Stimulated activated naive B cell treated with anti-CD40 and anti-IgM and Interleukin-4, amounts not matched to agents 10 μg/mL and 1 μg/mL and 100 μg/mL, for 72 hours (primary cell): ENCODE measurements around the gene IL1RN.
A peak's percentile ranks its signal among the peaks of the same experiment; 100 is the strongest.

Source experiments
- ATAC-seq, 2 donors: fragments of 150-1000 bp; cut with Tn5 transposase; replicated peaks; 2 replicates each; pipeline ENCODE4 v1.10.0; 2021; ENCODE audit warnings: moderate library complexity in 1 of 2
- DNase-seq: peaks from one replicate; pipeline ENCODE4 v3.0.0; 2021
- H3K27ac Mint-ChIP-seq: one replicate; pipeline ENCODE4 v1.8.0; 2022; ENCODE audit warnings: mild to moderate bottlenecking, mixed read lengths
- H3K27me3 Mint-ChIP-seq, 2 donors: one replicate each; pipeline ENCODE4 v1.8.0; 2022; ENCODE audit warnings: mixed read lengths in 2 of 2
- H3K36me3 Mint-ChIP-seq, 2 donors: one replicate each; pipeline ENCODE4 v1.8.0; 2022; ENCODE audit warnings: mixed read lengths in 2 of 2, mild to moderate bottlenecking in 1 of 2
- H3K4me1 Mint-ChIP-seq, 2 donors: one replicate each; pipeline ENCODE4 v1.8.0; 2022; ENCODE audit warnings: mixed read lengths in 2 of 2, mild to moderate bottlenecking in 1 of 2
- H3K4me3 Mint-ChIP-seq, 2 donors: one replicate each; pipeline ENCODE4 v1.8.0; 2022; ENCODE audit warnings: mild to moderate bottlenecking in 2 of 2, mixed read lengths in 2 of 2, moderate library complexity in 1 of 2
- H3K9me3 Mint-ChIP-seq, 2 donors: one replicate each; pipeline ENCODE4 v1.8.0; 2022; ENCODE audit warnings: mixed read lengths in 2 of 2, mild to moderate bottlenecking in 1 of 2

The IL1RN gene

GRCh38 chr2:113162869-113163268 is 35.5 kb downstream of the IL1RN start:
- H3K36me3 Mint-ChIP-seq, result no peaks in the 10 kb centered on the region
- ATAC-seq, result no peak
- H3K4me3 Mint-ChIP-seq, result no peak overlapping the region
- peaks cover 10 to 19% of the 10 kb centered on the region in 2 donors for H3K4me1 Mint-ChIP-seq
- no peaks in the 10 kb centered on the region for H3K27me3 Mint-ChIP-seq
- H3K27ac Mint-ChIP-seq, result no peak overlapping the region
- DNase-seq, result no peak
- H3K9me3 Mint-ChIP-seq, result no peaks in the 10 kb centered on the region

- H3K4me3 Mint-ChIP-seq, result no peak overlapping the region
- H3K36me3 Mint-ChIP-seq, result no peaks in the 10 kb centered on the region
- no peaks in the 10 kb centered on the region for H3K9me3 Mint-ChIP-seq
- H3K27me3 Mint-ChIP-seq, result no peaks in the 10 kb centered on the region
- peaks cover 17 to 27% of the 10 kb centered on the region in 2 donors for H3K4me1 Mint-ChIP-seq
- ATAC-seq (no peak), DNase-seq (no peak)
- no peak overlapping the region for H3K27ac Mint-ChIP-seq
Measured at GRCh38 chr2:113164215-113164929, 37.0 kb downstream of the IL1RN start.

DNA sequence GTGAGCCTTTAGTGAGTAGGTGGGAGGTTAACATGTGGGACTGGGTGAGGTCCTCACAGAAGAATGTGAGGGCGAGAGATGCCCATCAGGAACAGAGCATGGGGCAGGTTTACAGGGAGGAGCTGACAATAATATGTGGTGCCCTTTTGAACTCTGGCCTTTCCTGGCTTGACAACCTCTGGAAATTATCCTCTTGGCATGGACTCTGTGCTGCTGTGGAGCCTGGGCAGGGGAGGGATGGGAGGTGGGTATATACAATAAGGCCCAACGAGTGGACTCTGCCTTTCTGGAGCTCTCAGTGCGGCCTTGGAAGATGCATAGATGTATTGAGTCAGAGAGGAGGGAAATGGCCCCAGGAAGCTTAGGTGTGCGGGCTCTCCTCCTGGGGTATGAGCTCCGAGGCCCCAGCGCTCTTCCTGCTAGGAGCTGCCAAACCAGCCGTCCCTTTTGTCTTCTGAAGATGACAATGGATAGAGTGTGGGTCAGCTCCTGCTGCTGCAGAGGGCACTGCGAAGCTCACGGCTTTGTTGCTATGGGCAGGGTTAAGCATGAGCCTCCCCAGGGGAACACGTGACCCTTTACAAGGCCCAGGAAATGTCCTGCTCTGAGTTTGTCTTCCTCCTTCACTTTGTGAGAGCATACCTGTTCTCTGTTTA is 37.7 kb downstream of the IL1RN start:
- Mint-ChIP-seq H3K27ac (no peak overlapping the region), H3K4me1 (peaks cover 22 to 33% of the 10 kb centered on the region in 2 donors)

GRCh38 chr2:113166187-113166645 is 38.8 kb downstream of the IL1RN start:
- peaks cover 25 to 37% of the 10 kb centered on the region in 2 donors for H3K4me1 Mint-ChIP-seq
- no peak overlapping the region for H3K4me3 Mint-ChIP-seq
- H3K36me3 Mint-ChIP-seq, result peaks cover 3 to 4% of the 10 kb centered on the region in 2 donors
- peaks cover 3% of the 10 kb centered on the region in 2 donors for H3K9me3 Mint-ChIP-seq
- no peaks in the 10 kb centered on the region for H3K27me3 Mint-ChIP-seq
- DNase-seq (no peak), ATAC-seq (no peak)
- no peak overlapping the region for H3K27ac Mint-ChIP-seq

More for the DNA sequence above, 37.7 kb downstream of the IL1RN start:
- Mint-ChIP-seq H3K4me3 (no peak overlapping the region), H3K9me3 (no peaks in the 10 kb centered on the region), H3K27me3 (no peaks in the 10 kb centered on the region), H3K36me3 (no peaks in the 10 kb centered on the region)
- no peak for DNase-seq
- ATAC-seq, result no peak

GRCh38 chr2:113167115-113167932 is 39.9 kb downstream of the IL1RN start:
- no peak for ATAC-seq

GRCh38 chr2:113167962-113168340 is 40.6 kb downstream of the IL1RN start:
- Mint-ChIP-seq H3K9me3 (peaks cover 4 to 5% of the 10 kb centered on the region in 2 donors), H3K36me3 (peaks cover 5 to 9% of the 10 kb centered on the region in 2 donors), H3K4me3 (no peak overlapping the region), H3K4me1 (peaks cover 41 to 54% of the 10 kb centered on the region in 2 donors), H3K27me3 (no peaks in the 10 kb centered on the region), H3K27ac (peak overlapping the region; percentile 60)
- DNase-seq (no peak), ATAC-seq (no peak)

More at GRCh38 chr2:113167115-113167932, 39.9 kb downstream of the IL1RN start:
- Mint-ChIP-seq H3K36me3 (peaks cover 5% of the 10 kb centered on the region in 2 donors), H3K27me3 (no peaks in the 10 kb centered on the region), H3K4me1 (peaks cover 34 to 48% of the 10 kb centered on the region in 2 donors), H3K4me3 (no peak overlapping the region), H3K9me3 (peaks cover 4 to 5% of the 10 kb centered on the region in 2 donors), H3K27ac (peak overlapping the region; percentile 6)
- no peak for DNase-seq

- peaks cover 4 to 5% of the 10 kb centered on the region in 2 donors for H3K9me3 Mint-ChIP-seq
- H3K4me1 Mint-ChIP-seq, result peaks cover 49 to 65% of the 10 kb centered on the region in 2 donors
- DNase-seq (no peak), ATAC-seq (peak; percentile 25 to 37)
- peaks cover 9 to 13% of the 10 kb centered on the region in 2 donors for H3K36me3 Mint-ChIP-seq
- peak overlapping the region; percentile 63 for H3K27ac Mint-ChIP-seq
- H3K4me3 Mint-ChIP-seq, result peak overlapping the region; percentile 3 to 36
- no peaks in the 10 kb centered on the region for H3K27me3 Mint-ChIP-seq
Measured at GRCh38 chr2:113169002-113169530, 41.7 kb downstream of the IL1RN start.

- peak overlapping the region; percentile 75 for H3K27ac Mint-ChIP-seq
- no peaks in the 10 kb centered on the region for H3K27me3 Mint-ChIP-seq
- ATAC-seq, result no peak
- peak overlapping the region in 1 of 2 donors; percentile 2 for H3K4me3 Mint-ChIP-seq
- H3K9me3 Mint-ChIP-seq, result peaks cover 4 to 5% of the 10 kb centered on the region in 2 donors
- H3K36me3 Mint-ChIP-seq, result peaks cover 9 to 18% of the 10 kb centered on the region in 2 donors
- no peak for DNase-seq
- peaks cover 51 to 70% of the 10 kb centered on the region in 2 donors for H3K4me1 Mint-ChIP-seq
Measured at GRCh38 chr2:113169586-113169985, 42.2 kb downstream of the IL1RN start.

DNA sequence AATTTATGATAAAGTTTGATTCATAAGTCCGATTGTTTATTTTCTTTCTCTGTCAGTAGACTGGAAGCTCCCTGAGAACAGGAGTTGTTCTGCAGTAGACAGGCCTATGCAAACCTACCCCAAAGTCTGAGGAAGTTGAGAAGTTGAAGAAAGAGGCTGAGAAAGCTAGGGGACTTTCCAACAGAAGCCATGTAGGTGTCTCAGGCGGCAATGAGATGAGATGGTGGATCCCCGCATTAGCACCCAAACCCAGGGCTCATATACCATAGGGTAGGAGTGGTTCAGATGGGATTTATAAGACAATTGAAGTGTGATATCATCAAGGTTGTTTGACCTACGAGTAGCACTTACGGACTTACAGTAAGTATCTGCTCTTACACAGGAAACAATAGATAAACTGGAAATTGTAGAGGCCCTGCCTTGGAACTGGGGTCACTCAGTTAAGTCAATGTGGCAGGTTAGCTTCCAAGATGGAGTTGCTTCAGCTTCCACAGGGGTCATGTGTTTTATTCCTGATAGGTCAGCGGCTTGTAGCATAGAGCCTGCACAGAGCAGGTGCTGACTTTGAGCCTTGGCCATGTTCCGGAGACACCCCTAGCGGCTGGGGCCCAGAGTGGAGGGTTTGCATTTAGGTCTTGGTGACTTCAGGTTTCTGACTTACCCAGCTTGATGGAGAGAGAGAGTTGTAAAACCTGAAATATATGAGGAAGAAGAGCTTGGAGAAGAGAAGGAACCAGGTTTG is 44.1 kb downstream of the IL1RN start:
- Mint-ChIP-seq H3K27me3 (no peaks in the 10 kb centered on the region), H3K36me3 (peaks cover 17 to 27% of the 10 kb centered on the region in 2 donors), H3K4me3 (peak overlapping the region in 1 of 2 donors; percentile 44), H3K4me1 (peaks cover 55 to 84% of the 10 kb centered on the region in 2 donors), H3K27ac (peak overlapping the region; percentile 92), H3K9me3 (peaks cover 4 to 5% of the 10 kb centered on the region in 2 donors)
- no peak for ATAC-seq
- no peak for DNase-seq

GRCh38 chr2:113172721-113173541 is 45.5 kb downstream of the IL1RN start:
- Mint-ChIP-seq H3K36me3 (peaks cover 25 to 38% of the 10 kb centered on the region in 2 donors), H3K27ac (peak overlapping the region; percentile 85), H3K4me1 (peaks cover 62 to 82% of the 10 kb centered on the region in 2 donors), H3K4me3 (peak overlapping the region; percentile 81 to 82), H3K9me3 (peaks cover 4 to 5% of the 10 kb centered on the region in 2 donors), H3K27me3 (no peaks in the 10 kb centered on the region)
- no peak for DNase-seq
- no peak for ATAC-seq

DNA sequence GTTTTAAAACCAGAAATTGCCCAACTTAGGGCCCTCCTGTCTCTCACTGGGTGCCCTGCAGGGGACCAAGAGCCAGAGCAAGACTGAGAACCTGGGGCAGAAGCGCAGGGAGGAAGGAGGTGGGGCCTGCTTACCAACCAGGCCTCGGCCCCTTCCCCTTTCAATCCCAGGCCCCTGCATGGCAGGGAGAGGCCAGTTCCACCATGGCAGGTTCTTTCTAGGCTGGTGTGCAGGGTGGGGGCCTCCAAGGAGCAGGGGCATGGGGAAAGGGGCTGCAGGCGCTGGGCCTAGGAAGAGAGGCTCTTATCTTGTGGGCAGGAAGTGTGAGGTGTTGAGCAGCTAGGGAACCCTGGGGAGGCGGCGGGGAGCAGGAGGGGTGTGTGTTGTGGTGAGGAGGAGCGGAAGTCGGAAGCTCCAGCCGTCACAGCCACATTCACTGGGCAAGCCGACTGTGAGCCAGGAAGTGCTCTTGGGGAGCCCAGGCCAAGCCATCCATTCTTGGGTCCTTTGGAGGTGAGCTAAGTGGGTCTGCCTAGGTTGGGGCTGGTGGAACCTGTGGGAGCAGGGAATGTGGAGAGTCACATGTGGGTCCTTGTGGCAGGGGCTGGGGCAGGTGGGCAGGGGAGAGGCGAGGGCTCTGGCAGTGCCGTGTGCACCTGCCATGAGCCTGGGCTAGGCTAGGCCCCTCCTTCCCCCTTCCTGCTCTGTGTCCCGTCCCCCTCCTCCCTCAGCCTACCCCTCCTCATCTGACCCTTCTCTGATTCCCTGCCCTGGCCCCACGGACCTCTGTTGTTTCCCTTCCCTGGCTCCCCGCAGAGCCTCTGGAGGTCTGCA is 46.4 kb downstream of the IL1RN start, which contains the start of gene PSD4:
PSD4 (plus strand) TSS at position 430 of the 834 bp plus-strand sequence. CDS start 8,486 bp downstream, outside the sequence.
- DNase-seq (peak; percentile 80), ATAC-seq (peak; percentile 82 to 84)
- H3K4me1 Mint-ChIP-seq, result peaks cover 61 to 82% of the 10 kb centered on the region in 2 donors
- H3K27ac Mint-ChIP-seq, result peak within 1 kb of the TSS; percentile 85
- peaks cover 4 to 5% of the 10 kb centered on the region in 2 donors for H3K9me3 Mint-ChIP-seq
- peak within 1 kb of the TSS; percentile 81 to 82 for H3K4me3 Mint-ChIP-seq
- no peaks in the 10 kb centered on the region for H3K27me3 Mint-ChIP-seq
- H3K36me3 Mint-ChIP-seq, result peaks cover 31 to 46% of the 10 kb centered on the region in 2 donors

GRCh38 chr2:113174376-113174750 is 47.0 kb downstream of the IL1RN start:
- Mint-ChIP-seq H3K36me3 (peaks cover 35 to 52% of the 10 kb centered on the region in 2 donors), H3K27me3 (no peaks in the 10 kb centered on the region), H3K27ac (peak overlapping the region; percentile 85), H3K4me1 (peaks cover 61 to 82% of the 10 kb centered on the region in 2 donors), H3K9me3 (peaks cover 4 to 5% of the 10 kb centered on the region in 2 donors), H3K4me3 (peak overlapping the region; percentile 81 to 82)
- DNase-seq (no peak), ATAC-seq (peak in 1 of 2 donors; percentile 0)
